ENCODE measurements around the gene RNF148. TPM values are rescaled to one million over a fixed set of nuclear protein-coding genes. Genes with fewer than 3 reads are reported as not detected.

Gene RNF148
- total RNA-seq (not detected), total RNA-seq (0 reads per million in 2 donors)

- Mint-ChIP-seq H3K4me1 (no peaks in the 10 kb centered on the region), H3K27me3 (no peaks in the 10 kb centered on the region), H3K4me3 (no peak within 1 kb of the TSS), H3K36me3 (ENCODE audit: low read depth) (no peaks in the 10 kb centered on the region), H3K27ac (no peak within 1 kb of the TSS)
- H3K9me3 ChIP-seq (ENCODE audit: control insufficient read depth, low read length, poor library complexity, severe bottlenecking) = no peaks in the 10 kb centered on the region
- ATAC-seq (no peak), DNase-seq (no peak)
These were observed at the start of gene RNF148 for GRCh38 chr7:122702872-122703510. Gene RNF148 (minus strand): TSS chr7:122702922. CDS start chr7:122702750, 172 bp downstream.

- Mint-ChIP-seq H3K36me3 (ENCODE audit: low read depth) (no peaks in the 10 kb centered on the region), H3K4me3 (no peak overlapping the region), H3K27ac (no peak overlapping the region), H3K27me3 (no peaks in the 10 kb centered on the region), H3K4me1 (no peaks in the 10 kb centered on the region)
- ATAC-seq (no peak), DNase-seq (no peak)
- H3K9me3 ChIP-seq (ENCODE audit: control insufficient read depth, low read length, poor library complexity, severe bottlenecking) = no peaks in the 10 kb centered on the region
These were observed 47.7 kb upstream of the RNF148 start for GRCh38 chr7:122750389-122750788.

- Mint-ChIP-seq H3K27me3 (no peaks in the 10 kb centered on the region), H3K36me3 (ENCODE audit: low read depth) (no peaks in the 10 kb centered on the region), H3K27ac (no peak overlapping the region)
These were observed 45.5 kb upstream of the RNF148 start for GRCh38 chr7:122748195-122748594.

GRCh38 chr7:122746948-122747347, 44.2 kb upstream of the RNF148 start:
- no peak overlapping the region for H3K4me3 Mint-ChIP-seq
- H3K27me3 Mint-ChIP-seq = no peaks in the 10 kb centered on the region
- no peaks in the 10 kb centered on the region for H3K4me1 Mint-ChIP-seq
- no peak for DNase-seq
- no peak for ATAC-seq
- no peaks in the 10 kb centered on the region for H3K9me3 ChIP-seq (ENCODE audit: control insufficient read depth, low read length, poor library complexity, severe bottlenecking)
- H3K27ac Mint-ChIP-seq = no peak overlapping the region
- no peaks in the 10 kb centered on the region for H3K36me3 Mint-ChIP-seq (ENCODE audit: low read depth)

More at GRCh38 chr7:122748195-122748594, 45.5 kb upstream of the RNF148 start:
- ATAC-seq (no peak), DNase-seq (no peak)
- no peak overlapping the region for H3K4me3 Mint-ChIP-seq
- H3K4me1 Mint-ChIP-seq = no peaks in the 10 kb centered on the region
- no peaks in the 10 kb centered on the region for H3K9me3 ChIP-seq (ENCODE audit: control insufficient read depth, low read length, poor library complexity, severe bottlenecking)

GRCh38 chr7:122743211-122743610, 40.5 kb upstream of the RNF148 start:
- Mint-ChIP-seq H3K27me3 (no peaks in the 10 kb centered on the region), H3K27ac (no peak overlapping the region), H3K4me3 (no peak overlapping the region), H3K4me1 (no peaks in the 10 kb centered on the region), H3K36me3 (ENCODE audit: low read depth) (no peaks in the 10 kb centered on the region)
- ATAC-seq = no peak
- no peak for DNase-seq
- H3K9me3 ChIP-seq (ENCODE audit: control insufficient read depth, low read length, poor library complexity, severe bottlenecking) = no peaks in the 10 kb centered on the region

- no peaks in the 10 kb centered on the region for H3K9me3 ChIP-seq (ENCODE audit: control insufficient read depth, low read length, poor library complexity, severe bottlenecking)
- DNase-seq = no peak
- ATAC-seq = no peak
- H3K27ac Mint-ChIP-seq = no peak overlapping the region
- no peak overlapping the region for H3K4me3 Mint-ChIP-seq
- no peaks in the 10 kb centered on the region for H3K36me3 Mint-ChIP-seq (ENCODE audit: low read depth)
- H3K27me3 Mint-ChIP-seq = no peaks in the 10 kb centered on the region
- H3K4me1 Mint-ChIP-seq = no peaks in the 10 kb centered on the region
These were observed 36.2 kb upstream of the RNF148 start for GRCh38 chr7:122738947-122739346.

GRCh38 chr7:122736183-122736582, 33.5 kb upstream of the RNF148 start:
- H3K4me1 Mint-ChIP-seq = no peaks in the 10 kb centered on the region

GRCh38 chr7:122727759-122728158, 25.0 kb upstream of the RNF148 start:
- DNase-seq (no peak), ATAC-seq (no peak)
- H3K4me3 Mint-ChIP-seq = no peak overlapping the region
- no peaks in the 10 kb centered on the region for H3K36me3 Mint-ChIP-seq (ENCODE audit: low read depth)
- H3K4me1 Mint-ChIP-seq = no peaks in the 10 kb centered on the region
- H3K27me3 Mint-ChIP-seq = no peaks in the 10 kb centered on the region
- no peaks in the 10 kb centered on the region for H3K9me3 ChIP-seq (ENCODE audit: control insufficient read depth, low read length, poor library complexity, severe bottlenecking)
- no peak overlapping the region for H3K27ac Mint-ChIP-seq

More at GRCh38 chr7:122736183-122736582, 33.5 kb upstream of the RNF148 start:
- Mint-ChIP-seq H3K27ac (no peak overlapping the region), H3K27me3 (no peaks in the 10 kb centered on the region), H3K4me3 (no peak overlapping the region), H3K36me3 (ENCODE audit: low read depth) (no peaks in the 10 kb centered on the region)
- no peak for DNase-seq
- no peaks in the 10 kb centered on the region for H3K9me3 ChIP-seq (ENCODE audit: control insufficient read depth, low read length, poor library complexity, severe bottlenecking)
- ATAC-seq = no peak

GRCh38 chr7:122727354-122727753, 24.6 kb upstream of the RNF148 start:
- Mint-ChIP-seq H3K36me3 (ENCODE audit: low read depth) (no peaks in the 10 kb centered on the region), H3K27me3 (no peaks in the 10 kb centered on the region), H3K4me1 (no peaks in the 10 kb centered on the region), H3K4me3 (no peak overlapping the region), H3K27ac (no peak overlapping the region)
- DNase-seq = no peak
- H3K9me3 ChIP-seq (ENCODE audit: control insufficient read depth, low read length, poor library complexity, severe bottlenecking) = no peaks in the 10 kb centered on the region
- ATAC-seq = no peak

GRCh38 chr7:122726881-122727280, 24.2 kb upstream of the RNF148 start:
- Mint-ChIP-seq H3K27me3 (no peaks in the 10 kb centered on the region), H3K36me3 (ENCODE audit: low read depth) (no peaks in the 10 kb centered on the region), H3K4me1 (no peaks in the 10 kb centered on the region), H3K27ac (no peak overlapping the region), H3K4me3 (no peak overlapping the region)
- H3K9me3 ChIP-seq (ENCODE audit: control insufficient read depth, low read length, poor library complexity, severe bottlenecking) = no peaks in the 10 kb centered on the region
- no peak for ATAC-seq
- DNase-seq = no peak

GRCh38 chr7:122724366-122724765, 21.6 kb upstream of the RNF148 start:
- H3K4me1 Mint-ChIP-seq = no peaks in the 10 kb centered on the region
- no peak overlapping the region for H3K27ac Mint-ChIP-seq
- no peaks in the 10 kb centered on the region for H3K36me3 Mint-ChIP-seq (ENCODE audit: low read depth)
- ATAC-seq (no peak), DNase-seq (no peak)
- no peaks in the 10 kb centered on the region for H3K9me3 ChIP-seq (ENCODE audit: control insufficient read depth, low read length, poor library complexity, severe bottlenecking)
- no peak overlapping the region for H3K4me3 Mint-ChIP-seq
- H3K27me3 Mint-ChIP-seq = no peaks in the 10 kb centered on the region

- DNase-seq (no peak), ATAC-seq (no peak)
- H3K27me3 Mint-ChIP-seq = no peaks in the 10 kb centered on the region
- no peak overlapping the region for H3K27ac Mint-ChIP-seq
- no peaks in the 10 kb centered on the region for H3K36me3 Mint-ChIP-seq (ENCODE audit: low read depth)
- no peaks in the 10 kb centered on the region for H3K4me1 Mint-ChIP-seq
- no peak overlapping the region for H3K4me3 Mint-ChIP-seq
- no peaks in the 10 kb centered on the region for H3K9me3 ChIP-seq (ENCODE audit: control insufficient read depth, low read length, poor library complexity, severe bottlenecking)
These were observed 16.4 kb upstream of the RNF148 start for GRCh38 chr7:122719010-122719578.

GRCh38 chr7:122717356-122718089, 14.8 kb upstream of the RNF148 start:
- H3K36me3 Mint-ChIP-seq (ENCODE audit: low read depth) = no peaks in the 10 kb centered on the region

More at GRCh38 chr7:122717356-122718089, 14.8 kb upstream of the RNF148 start:
- Mint-ChIP-seq H3K4me1 (no peaks in the 10 kb centered on the region), H3K27me3 (no peaks in the 10 kb centered on the region), H3K4me3 (no peak overlapping the region), H3K27ac (no peak overlapping the region)
- DNase-seq = no peak
- ATAC-seq = no peak
- H3K9me3 ChIP-seq (ENCODE audit: control insufficient read depth, low read length, poor library complexity, severe bottlenecking) = no peaks in the 10 kb centered on the region

All from T-helper 17 cell (primary cell).